Stomach (tissue), 4 donors: ENCODE measurements around the gene STUM.
"Not testable (repeated sequence)": the region's sequence is repeated elsewhere in the genome, so short reads cannot be mapped to it uniquely, and the experiment has no call there.

Experiments
- EP300 ChIP-seq: sonication (generic); formaldehyde crosslinking; IDR thresholded peaks from one replicate; pipeline ENCODE4 v1.6.1; 2017; ENCODE audit warnings: antibody characterized with exemption
- POLR2AphosphoS5 ChIP-seq, 3 donors: sonication (generic); formaldehyde crosslinking; IDR thresholded peaks; one replicate each; pipeline ENCODE4 v1.6.1; 2016; ENCODE audit warnings: antibody characterized with exemption in 3 of 3
- TF ChIP-seq, protein P1 (sequence below), 7 experiments: fragments of 450-650 bp in 4 of 7; fragments of 200-600 bp in 3 of 7; sonication (generic) in 3 of 7; IDR thresholded peaks; one replicate each; pipeline ENCODE4 v1.5.1; 2016 to 2019; ENCODE audit warnings: antibody characterized with exemption in 7 of 7, control low read depth in 2 of 7, mild to moderate bottlenecking in 1 of 7

DNA sequence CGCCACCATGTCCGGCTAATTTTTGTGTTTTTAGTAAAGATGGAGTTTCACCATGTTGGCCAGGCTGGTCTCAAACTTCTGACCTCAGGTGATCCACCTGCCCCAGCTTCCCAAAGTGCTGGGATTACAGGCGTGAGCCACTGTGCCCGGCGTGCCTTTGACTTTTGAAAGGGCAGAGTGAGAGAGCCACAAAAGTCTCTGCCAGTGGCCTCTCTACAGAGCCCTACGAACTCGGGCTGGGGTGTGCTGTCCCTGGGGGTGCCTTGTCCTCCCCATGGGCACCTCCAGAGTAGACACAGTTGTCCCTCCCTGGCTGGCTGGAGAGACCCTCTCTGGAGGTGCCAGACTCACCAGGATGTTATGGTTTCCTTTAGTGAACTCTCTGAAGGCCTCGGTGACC is 90.6 kb downstream of the STUM start:
- TF ChIP-seq, protein P1, sequence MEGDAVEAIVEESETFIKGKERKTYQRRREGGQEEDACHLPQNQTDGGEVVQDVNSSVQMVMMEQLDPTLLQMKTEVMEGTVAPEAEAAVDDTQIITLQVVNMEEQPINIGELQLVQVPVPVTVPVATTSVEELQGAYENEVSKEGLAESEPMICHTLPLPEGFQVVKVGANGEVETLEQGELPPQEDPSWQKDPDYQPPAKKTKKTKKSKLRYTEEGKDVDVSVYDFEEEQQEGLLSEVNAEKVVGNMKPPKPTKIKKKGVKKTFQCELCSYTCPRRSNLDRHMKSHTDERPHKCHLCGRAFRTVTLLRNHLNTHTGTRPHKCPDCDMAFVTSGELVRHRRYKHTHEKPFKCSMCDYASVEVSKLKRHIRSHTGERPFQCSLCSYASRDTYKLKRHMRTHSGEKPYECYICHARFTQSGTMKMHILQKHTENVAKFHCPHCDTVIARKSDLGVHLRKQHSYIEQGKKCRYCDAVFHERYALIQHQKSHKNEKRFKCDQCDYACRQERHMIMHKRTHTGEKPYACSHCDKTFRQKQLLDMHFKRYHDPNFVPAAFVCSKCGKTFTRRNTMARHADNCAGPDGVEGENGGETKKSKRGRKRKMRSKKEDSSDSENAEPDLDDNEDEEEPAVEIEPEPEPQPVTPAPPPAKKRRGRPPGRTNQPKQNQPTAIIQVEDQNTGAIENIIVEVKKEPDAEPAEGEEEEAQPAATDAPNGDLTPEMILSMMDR (IDR thresholded peaks at IDR 0.05) = not testable (repeated sequence)
- not testable (repeated sequence) for TF ChIP-seq POLR2AphosphoS5 (IDR thresholded peaks at IDR 0.05); EP300
